ENCODE data around the gene SOCS7.

DNA sequence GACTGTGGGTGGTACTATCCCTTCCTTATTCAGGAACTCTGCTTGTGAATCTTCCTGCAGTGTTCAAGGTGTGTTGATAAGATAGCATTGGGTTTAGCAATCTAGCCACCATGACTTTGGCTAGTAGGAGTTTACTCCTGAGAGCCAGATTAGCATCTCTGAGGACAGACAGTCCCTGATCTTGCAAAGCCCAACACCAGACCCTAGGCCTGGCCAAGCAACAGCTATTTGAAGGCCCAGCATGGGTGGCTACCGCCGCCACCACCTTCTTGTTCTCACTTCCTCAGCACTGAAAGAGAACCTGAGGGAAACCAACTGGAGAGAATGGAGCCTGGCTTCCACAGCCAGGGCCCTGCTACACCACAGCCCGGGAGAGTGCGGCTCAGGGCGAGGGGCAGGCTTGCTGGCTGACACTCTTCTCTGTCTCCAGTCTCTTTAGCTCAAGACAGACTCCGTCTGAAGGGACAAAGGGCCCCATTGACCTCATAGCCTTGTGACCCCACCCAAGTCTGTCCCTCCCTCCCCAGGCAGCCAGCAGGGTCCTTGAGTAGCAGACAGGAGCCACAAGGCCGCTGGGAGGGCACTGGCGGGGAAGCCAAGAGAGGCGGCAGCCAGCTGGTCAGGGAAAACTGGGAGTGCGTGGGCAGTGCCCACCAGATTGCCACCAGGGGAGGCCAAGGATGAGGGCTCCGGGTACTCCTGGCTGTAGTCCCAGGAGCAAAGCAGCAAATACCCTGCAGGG is 65.7 kb downstream of the SOCS7 start:
- TF ChIP-seq GATA2 (IDR thresholded peaks at IDR 0.05; ENCODE audit: low read depth, low read length) (no peak), GATA3 (IDR thresholded peaks at IDR 0.05; ENCODE audit: low read depth, low read length) (no peak)

Measured in SH-SY5Y (cell line).